ENCODE data around the gene ATP8A2. TPM values are rescaled to one million over a fixed set of nuclear protein-coding genes. Genes with fewer than 3 reads are reported as not detected.
"Not testable (repeated sequence)": the region's sequence is repeated elsewhere in the genome, so short reads cannot be mapped to it uniquely, and the experiment has no call there.

ATP8A2 gene
- total RNA-seq, 2 experiments from 2014 or later = 0.28 to 0.32 TPM

- Mint-ChIP-seq H3K36me3 (no peaks in the 10 kb centered on the region), H3K4me1 (peaks cover 11% of the 10 kb centered on the region), H3K9me3 (ENCODE audit: low read depth) (no peaks in the 10 kb centered on the region), H3K27me3 (peaks cover 25% of the 10 kb centered on the region), H3K4me3 (no peak overlapping the region), H3K27ac (no peak overlapping the region)
- DNase-seq (no peak), ATAC-seq (no peak)
- CTCF ChIA-PET = no interaction called here
Measured at GRCh38 chr13:25761041-25761440, 389.3 kb downstream of the ATP8A2 start.

- Mint-ChIP-seq H3K9me3 (ENCODE audit: low read depth) (peaks cover 2% of the 10 kb centered on the region), H3K36me3 (peaks cover 2% of the 10 kb centered on the region), H3K27ac (no peak overlapping the region), H3K27me3 (peaks cover 13% of the 10 kb centered on the region), H3K4me3 (no peak overlapping the region), H3K4me1 (peaks cover 11% of the 10 kb centered on the region)
- ATAC-seq = no peak
- DNase-seq = no peak
- CTCF ChIA-PET = interaction anchor here (2.3 kb wide), 1 partner anchor 10 kb away, joined by 6 read pairs; no protein-coding TSS in a partner anchor
Measured at GRCh38 chr13:25762281-25762680, 390.5 kb downstream of the ATP8A2 start.

- Mint-ChIP-seq H3K27me3 (peaks cover 10% of the 10 kb centered on the region), H3K36me3 (peaks cover 2% of the 10 kb centered on the region), H3K4me1 (peaks cover 11% of the 10 kb centered on the region), H3K27ac (no peak overlapping the region), H3K4me3 (no peak overlapping the region), H3K9me3 (ENCODE audit: low read depth) (peaks cover 2% of the 10 kb centered on the region)
- no peak for DNase-seq
- ATAC-seq = no peak
- CTCF ChIA-PET = interaction anchor here (2.3 kb wide), 1 partner anchor 10 kb away, joined by 6 read pairs; no protein-coding TSS in a partner anchor
Measured at GRCh38 chr13:25762795-25763377, 391.1 kb downstream of the ATP8A2 start.

GRCh38 chr13:25764378-25764777 lies 392.6 kb downstream of the ATP8A2 start:
- H3K9me3 Mint-ChIP-seq (ENCODE audit: low read depth) = peaks cover 2% of the 10 kb centered on the region
- no peak for ATAC-seq
- no peak for DNase-seq
- H3K36me3 Mint-ChIP-seq = peaks cover 2% of the 10 kb centered on the region
- H3K27me3 Mint-ChIP-seq = peaks cover 5% of the 10 kb centered on the region
- CTCF ChIA-PET = interaction anchor here (1.2 to 2.3 kb wide), 3 partner anchors 10 to 56 kb away, joined by 3 to 6 read pairs (median 3); no protein-coding TSS in a partner anchor
- no peak overlapping the region for H3K4me3 Mint-ChIP-seq
- peaks cover 11% of the 10 kb centered on the region for H3K4me1 Mint-ChIP-seq
- no peak overlapping the region for H3K27ac Mint-ChIP-seq

GRCh38 chr13:25765266-25765665 lies 393.5 kb downstream of the ATP8A2 start:
- CTCF ChIA-PET = interaction anchor here (0.9 to 1.2 kb wide), 3 partner anchors 9 to 56 kb away, joined by 3 read pairs; no protein-coding TSS in a partner anchor
- Mint-ChIP-seq H3K27me3 (no peaks in the 10 kb centered on the region), H3K9me3 (ENCODE audit: low read depth) (peaks cover 2% of the 10 kb centered on the region), H3K4me1 (peaks cover 11% of the 10 kb centered on the region), H3K27ac (no peak overlapping the region), H3K36me3 (peaks cover 2% of the 10 kb centered on the region), H3K4me3 (no peak overlapping the region)
- ATAC-seq (no peak), DNase-seq (no peak)

- DNase-seq (no peak), ATAC-seq (no peak)
- Mint-ChIP-seq H3K4me3 (no peak overlapping the region), H3K27ac (no peak overlapping the region), H3K9me3 (ENCODE audit: low read depth) (peaks cover 2% of the 10 kb centered on the region), H3K27me3 (no peaks in the 10 kb centered on the region), H3K4me1 (peaks cover 11% of the 10 kb centered on the region), H3K36me3 (peaks cover 2% of the 10 kb centered on the region)
- CTCF ChIA-PET = no interaction called here
Measured at GRCh38 chr13:25766576-25766975, 394.8 kb downstream of the ATP8A2 start.

GRCh38 chr13:25766991-25767390 lies 395.2 kb downstream of the ATP8A2 start:
- no peak for DNase-seq
- Mint-ChIP-seq H3K4me3 (no peak overlapping the region), H3K4me1 (peaks cover 11% of the 10 kb centered on the region), H3K36me3 (peaks cover 2% of the 10 kb centered on the region), H3K27ac (no peak overlapping the region), H3K9me3 (ENCODE audit: low read depth) (peaks cover 2% of the 10 kb centered on the region), H3K27me3 (no peaks in the 10 kb centered on the region)
- no peak for ATAC-seq
- CTCF ChIA-PET = no interaction called here

GRCh38 chr13:25768376-25768775 lies 396.6 kb downstream of the ATP8A2 start:
- no peak for DNase-seq
- peaks cover 2% of the 10 kb centered on the region for H3K36me3 Mint-ChIP-seq

GRCh38 chr13:25768838-25769237 lies 397.1 kb downstream of the ATP8A2 start:
- H3K4me3 Mint-ChIP-seq = no peak overlapping the region
- H3K27ac Mint-ChIP-seq = no peak overlapping the region
- peaks cover 2% of the 10 kb centered on the region for H3K36me3 Mint-ChIP-seq
- H3K27me3 Mint-ChIP-seq = no peaks in the 10 kb centered on the region
- no peaks in the 10 kb centered on the region for H3K4me1 Mint-ChIP-seq
- no peak for DNase-seq
- ATAC-seq = no peak
- CTCF ChIA-PET = no interaction called here
- peaks cover 2% of the 10 kb centered on the region for H3K9me3 Mint-ChIP-seq (ENCODE audit: low read depth)

More at GRCh38 chr13:25768376-25768775, 396.6 kb downstream of the ATP8A2 start:
- CTCF ChIA-PET = no interaction called here
- H3K27ac Mint-ChIP-seq = no peak overlapping the region
- H3K27me3 Mint-ChIP-seq = no peaks in the 10 kb centered on the region
- no peak overlapping the region for H3K4me3 Mint-ChIP-seq
- H3K9me3 Mint-ChIP-seq (ENCODE audit: low read depth) = peaks cover 2% of the 10 kb centered on the region
- no peaks in the 10 kb centered on the region for H3K4me1 Mint-ChIP-seq
- ATAC-seq = no peak

GRCh38 chr13:25770601-25771000 lies 398.8 kb downstream of the ATP8A2 start:
- Mint-ChIP-seq H3K36me3 (peaks cover 2% of the 10 kb centered on the region), H3K9me3 (ENCODE audit: low read depth) (peaks cover 2% of the 10 kb centered on the region), H3K27me3 (no peaks in the 10 kb centered on the region), H3K4me1 (no peaks in the 10 kb centered on the region), H3K4me3 (no peak overlapping the region), H3K27ac (no peak overlapping the region)
- CTCF ChIA-PET = no interaction called here
- ATAC-seq = no peak
- no peak for DNase-seq

- H3K4me1 Mint-ChIP-seq = no peaks in the 10 kb centered on the region
- H3K9me3 Mint-ChIP-seq (ENCODE audit: low read depth) = peaks cover 2% of the 10 kb centered on the region
- no peaks in the 10 kb centered on the region for H3K27me3 Mint-ChIP-seq
- DNase-seq (no peak), ATAC-seq (no peak)
- H3K27ac Mint-ChIP-seq = no peak overlapping the region
- CTCF ChIA-PET = no interaction called here
- H3K36me3 Mint-ChIP-seq = peaks cover 2% of the 10 kb centered on the region
- H3K4me3 Mint-ChIP-seq = no peak overlapping the region
Measured at GRCh38 chr13:25771202-25771601, 399.4 kb downstream of the ATP8A2 start.

GRCh38 chr13:25771641-25772478 lies 400.1 kb downstream of the ATP8A2 start:
- CTCF ChIA-PET = no interaction called here
- ATAC-seq (no peak), DNase-seq (no peak)
- H3K4me1 Mint-ChIP-seq = no peaks in the 10 kb centered on the region
- H3K27ac Mint-ChIP-seq = no peak overlapping the region
- H3K27me3 Mint-ChIP-seq = no peaks in the 10 kb centered on the region
- no peaks in the 10 kb centered on the region for H3K36me3 Mint-ChIP-seq
- no peaks in the 10 kb centered on the region for H3K9me3 Mint-ChIP-seq (ENCODE audit: low read depth)
- H3K4me3 Mint-ChIP-seq = no peak overlapping the region

- H3K4me1 Mint-ChIP-seq; H3K9me3 Mint-ChIP-seq (ENCODE audit: low read depth); H3K27ac Mint-ChIP-seq; DNase-seq; H3K27me3 Mint-ChIP-seq; CTCF ChIA-PET; ATAC-seq; H3K4me3 Mint-ChIP-seq; H3K36me3 Mint-ChIP-seq: not testable (repeated sequence)
Measured at GRCh38 chr13:25772534-25772933, 400.8 kb downstream of the ATP8A2 start.

- H3K4me1 Mint-ChIP-seq; H3K36me3 Mint-ChIP-seq; DNase-seq; H3K27ac Mint-ChIP-seq; H3K4me3 Mint-ChIP-seq; ATAC-seq; H3K9me3 Mint-ChIP-seq (ENCODE audit: low read depth); H3K27me3 Mint-ChIP-seq: not testable (repeated sequence)
- CTCF ChIA-PET = interaction anchor here (1.2 kb wide), 1 partner anchor 9 kb away, joined by 3 read pairs; no protein-coding TSS in a partner anchor
Measured at GRCh38 chr13:25774056-25774455, 402.3 kb downstream of the ATP8A2 start.
